GM19395 (cell line): ENCODE measurements around the gene EPAS1.

Experiments
- ATAC-seq: cut with Tn5 transposase; IDR thresholded peaks from one replicate; pipeline ENCODE4 v1.9.1; 2021; ENCODE audit warnings: mild to moderate bottlenecking, moderate library complexity; ENCODE audit not compliant: unreplicated experiment

EPAS1 gene

GRCh38 chr2:46362667-46363012, 65.4 kb downstream of the EPAS1 start:
- ATAC-seq: no peak

GRCh38 chr2:46363535-46364170, 66.4 kb downstream of the EPAS1 start:
- ATAC-seq: no peak

- no peak for ATAC-seq
Measured at GRCh38 chr2:46364797-46365457, 67.7 kb downstream of the EPAS1 start.

- no peak for ATAC-seq
Measured at GRCh38 chr2:46365913-46366667, 68.9 kb downstream of the EPAS1 start.

GRCh38 chr2:46366668-46367052, 69.5 kb downstream of the EPAS1 start:
- ATAC-seq: no peak

- ATAC-seq: no peak
Measured at GRCh38 chr2:46367286-46367685, 70.1 kb downstream of the EPAS1 start.

- no peak for ATAC-seq
Measured at GRCh38 chr2:46368401-46368800, 71.2 kb downstream of the EPAS1 start.

- no peak for ATAC-seq
Measured at GRCh38 chr2:46369783-46370182, 72.6 kb downstream of the EPAS1 start.

GRCh38 chr2:46371854-46372253, 74.6 kb downstream of the EPAS1 start:
- no peak for ATAC-seq

GRCh38 chr2:46372475-46372874, 75.3 kb downstream of the EPAS1 start:
- no peak for ATAC-seq

- no peak for ATAC-seq
Measured at GRCh38 chr2:46373238-46373637, 76.0 kb downstream of the EPAS1 start.

GRCh38 chr2:46375566-46376125, 78.4 kb downstream of the EPAS1 start:
- no peak for ATAC-seq

GRCh38 chr2:46376586-46376985, 79.4 kb downstream of the EPAS1 start:
- no peak for ATAC-seq

- no peak for ATAC-seq
Measured at GRCh38 chr2:46377101-46377581, 79.9 kb downstream of the EPAS1 start.

GRCh38 chr2:46377666-46378560, 80.7 kb downstream of the EPAS1 start:
- no peak for ATAC-seq

- ATAC-seq: no peak
Measured at GRCh38 chr2:46378616-46379015, 81.4 kb downstream of the EPAS1 start.

- ATAC-seq: no peak
Measured at GRCh38 chr2:46379213-46380037, 82.2 kb downstream of the EPAS1 start.

- ATAC-seq: no peak
Measured at GRCh38 chr2:46380038-46380940, 83.1 kb downstream of the EPAS1 start.
